Caco-2 (cell line): ENCODE results near the gene TMEM273. TPM values are rescaled to one million over a fixed set of nuclear protein-coding genes. Genes with fewer than 3 reads are reported as not detected.

ENCODE experiments used
- BruUV-seq: library from RNA; stranded (reverse); fragments of 400-500 nt; replicated peaks from 2 replicates; lab custom pipeline; 2021; lab: Mats Ljungman, UMichigan
- CTCF ChIA-PET: fragments of 300-600 bp; sonication (Branson Sonifier 250); formaldehyde crosslinking; loops from one replicate; lab custom pipeline; 2022; ENCODE audit warnings: antibody characterized with exemption; lab: Charles Lee
- POLR2A ChIA-PET: fragments of 300-600 bp; sonication (Branson Sonifier 250); formaldehyde crosslinking; loops from one replicate; lab custom pipeline; 2022; ENCODE audit warnings: antibody characterized with exemption; lab: Charles Lee
- DNase-seq, 2 experiments: peaks; one replicate each; pipeline versions ENCODE4 v3.0.0 to v3.0.0-alpha.2; 2020 to 2022
- H3K27me3 ChIP-seq: replicated peaks from 2 replicates; pipeline ENCODE4 v1.6.0; 2011; ENCODE audit warnings: low read length; ENCODE audit not compliant: control insufficient read depth, insufficient read depth
- H3K36me3 ChIP-seq: 2 replicates; pipeline ENCODE4 v1.5.1; 2011; ENCODE audit warnings: low read length; ENCODE audit not compliant: control insufficient read depth, insufficient read depth
- H3K4me1 ChIP-seq: fragments of 250-450 bp; sonication (Bioruptor Pico); 2 replicates; pipeline ENCODE4 v1.5.1; 2020; ENCODE audit warnings: mild to moderate bottlenecking
- H3K4me3 ChIP-seq: 2 replicates; pipeline ENCODE4 v1.5.1; 2011; ENCODE audit warnings: low read depth, mild to moderate bottlenecking, control low read depth, low read length
- H3K9me3 ChIP-seq: fragments of 250-450 bp; sonication (Bioruptor Pico); 2 replicates; pipeline ENCODE4 v1.5.1; 2020; ENCODE audit warnings: mild to moderate bottlenecking, moderate library complexity
- H3K27ac Mint-ChIP-seq: one replicate; pipeline ENCODE4 v1.8.0; 2022; ENCODE audit warnings: mixed read lengths; ENCODE audit not compliant: unreplicated experiment
- H3K27me3 Mint-ChIP-seq: one replicate; pipeline ENCODE4 v1.8.0; 2022; ENCODE audit warnings: mixed read lengths; ENCODE audit not compliant: insufficient read depth, unreplicated experiment
- H3K36me3 Mint-ChIP-seq: one replicate; pipeline ENCODE4 v1.8.0; 2022; ENCODE audit warnings: mild to moderate bottlenecking, mixed read lengths; ENCODE audit not compliant: insufficient read depth, unreplicated experiment
- H3K4me1 Mint-ChIP-seq: one replicate; pipeline ENCODE4 v1.8.0; 2022; ENCODE audit warnings: low read depth, mixed read lengths; ENCODE audit not compliant: unreplicated experiment
- H3K4me3 Mint-ChIP-seq: one replicate; pipeline ENCODE4 v1.8.0; 2022; ENCODE audit warnings: mild to moderate bottlenecking, moderate library complexity, mixed read lengths; ENCODE audit not compliant: unreplicated experiment
- H3K9me3 Mint-ChIP-seq: one replicate; pipeline ENCODE4 v1.8.0; 2022; ENCODE audit warnings: mixed read lengths; ENCODE audit not compliant: unreplicated experiment
- intact Hi-C: fragments of 100-400 bp; cut with micrococcal nuclease; formaldehyde crosslinking; loops from one replicate; pipeline ENCODE4 v1.10.0; 2022; ENCODE audit not compliant: unreplicated experiment
- total RNA-seq: library from RNA; stranded (reverse); gene quantifications from 2 replicates; pipeline ENCODE4 v1.2.3, GENCODE V29; 2022
- TF ChIP-seq, protein P1 (sequence below), 2 experiments: fragments of 200-600 bp in 1 of 2; IDR thresholded peaks; 1 replicate in 1 of 2; 2 replicates in 1 of 2; pipeline versions ENCODE4 v1.5.1 to v1.8.0; 2011 to 2022; ENCODE audit warnings: antibody characterized with exemption in 1 of 2, control low read depth in 1 of 2, inconsistent platforms in 1 of 2, low read depth in 1 of 2, low read length in 1 of 2, mild to moderate bottlenecking in 1 of 2, moderate library complexity in 1 of 2; ENCODE audit not compliant: insufficient read depth in 1 of 2, severe bottlenecking in 1 of 2, unreplicated experiment in 1 of 2

TMEM273 gene
- total RNA-seq, 1 experiment from 2014 or later = not detected

DNA sequence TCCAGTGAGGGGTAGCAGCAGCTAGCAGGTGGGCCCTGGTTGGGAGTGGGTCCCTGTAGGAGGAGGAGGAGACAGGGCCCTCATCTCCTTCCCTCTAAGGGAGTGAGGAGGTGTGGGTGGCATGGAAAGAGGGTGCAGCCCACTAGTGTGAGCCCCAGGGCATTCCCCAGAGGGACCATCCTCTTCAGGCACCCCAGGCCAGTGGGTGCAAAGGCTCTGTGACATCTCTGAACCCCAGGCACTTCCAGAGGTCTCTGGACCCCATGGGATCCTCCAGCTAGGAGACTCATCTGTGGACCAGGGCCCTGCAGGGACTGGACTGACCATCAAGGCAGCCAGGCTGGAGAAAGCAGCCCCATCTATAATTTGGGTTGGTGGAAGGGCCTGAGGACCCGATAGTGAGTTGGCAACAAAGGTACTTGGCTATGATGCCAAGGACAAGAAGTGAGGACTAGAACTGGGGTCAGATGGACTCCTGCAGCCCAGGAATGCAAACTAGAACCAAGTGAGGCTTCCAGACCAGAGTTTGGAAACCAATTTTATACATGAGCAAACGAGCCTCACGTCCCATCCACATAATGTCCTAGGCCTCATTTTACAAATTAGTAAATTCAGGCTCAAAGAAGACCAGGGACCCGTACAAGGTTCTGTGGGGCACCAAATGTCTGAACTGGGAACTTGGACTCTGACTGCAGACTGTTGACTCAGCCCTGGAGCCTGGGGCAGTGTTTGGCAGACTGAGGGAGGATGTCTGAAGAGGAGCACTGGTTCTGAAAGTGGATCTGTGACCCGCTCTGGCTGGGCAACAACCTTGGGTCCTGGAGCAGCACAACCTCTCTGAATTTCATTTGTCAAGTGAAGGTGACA is 71.4 kb downstream of the TMEM273 start:
- intact Hi-C loops = no loop called here
- Mint-ChIP-seq H3K27ac (no peak overlapping the region), H3K27me3 (peaks cover 6% of the 10 kb centered on the region), H3K36me3 (no peaks in the 10 kb centered on the region), H3K9me3 (no peaks in the 10 kb centered on the region), H3K4me1 (no peaks in the 10 kb centered on the region), H3K4me3 (no peak overlapping the region)
- Histone ChIP-seq H3K9me3 (no peaks in the 10 kb centered on the region), H3K36me3 (no peaks in the 10 kb centered on the region), H3K4me1 (no peaks in the 10 kb centered on the region), H3K27me3 (peaks cover 1% of the 10 kb centered on the region), H3K4me3 (no peak overlapping the region)
- DNase-seq = no peak
- TF ChIP-seq, protein P1, sequence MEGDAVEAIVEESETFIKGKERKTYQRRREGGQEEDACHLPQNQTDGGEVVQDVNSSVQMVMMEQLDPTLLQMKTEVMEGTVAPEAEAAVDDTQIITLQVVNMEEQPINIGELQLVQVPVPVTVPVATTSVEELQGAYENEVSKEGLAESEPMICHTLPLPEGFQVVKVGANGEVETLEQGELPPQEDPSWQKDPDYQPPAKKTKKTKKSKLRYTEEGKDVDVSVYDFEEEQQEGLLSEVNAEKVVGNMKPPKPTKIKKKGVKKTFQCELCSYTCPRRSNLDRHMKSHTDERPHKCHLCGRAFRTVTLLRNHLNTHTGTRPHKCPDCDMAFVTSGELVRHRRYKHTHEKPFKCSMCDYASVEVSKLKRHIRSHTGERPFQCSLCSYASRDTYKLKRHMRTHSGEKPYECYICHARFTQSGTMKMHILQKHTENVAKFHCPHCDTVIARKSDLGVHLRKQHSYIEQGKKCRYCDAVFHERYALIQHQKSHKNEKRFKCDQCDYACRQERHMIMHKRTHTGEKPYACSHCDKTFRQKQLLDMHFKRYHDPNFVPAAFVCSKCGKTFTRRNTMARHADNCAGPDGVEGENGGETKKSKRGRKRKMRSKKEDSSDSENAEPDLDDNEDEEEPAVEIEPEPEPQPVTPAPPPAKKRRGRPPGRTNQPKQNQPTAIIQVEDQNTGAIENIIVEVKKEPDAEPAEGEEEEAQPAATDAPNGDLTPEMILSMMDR (IDR thresholded peaks at IDR 0.05; ENCODE audit: insufficient read depth in 1 of 2, low read depth in 1 of 2, low read length in 1 of 2, severe bottlenecking in 1 of 2, unreplicated experiment in 1 of 2) = no peak
- no TSS peak for BruUV-seq
- CTCF ChIA-PET = no interaction called here
- POLR2A ChIA-PET = no interaction called here

DNA sequence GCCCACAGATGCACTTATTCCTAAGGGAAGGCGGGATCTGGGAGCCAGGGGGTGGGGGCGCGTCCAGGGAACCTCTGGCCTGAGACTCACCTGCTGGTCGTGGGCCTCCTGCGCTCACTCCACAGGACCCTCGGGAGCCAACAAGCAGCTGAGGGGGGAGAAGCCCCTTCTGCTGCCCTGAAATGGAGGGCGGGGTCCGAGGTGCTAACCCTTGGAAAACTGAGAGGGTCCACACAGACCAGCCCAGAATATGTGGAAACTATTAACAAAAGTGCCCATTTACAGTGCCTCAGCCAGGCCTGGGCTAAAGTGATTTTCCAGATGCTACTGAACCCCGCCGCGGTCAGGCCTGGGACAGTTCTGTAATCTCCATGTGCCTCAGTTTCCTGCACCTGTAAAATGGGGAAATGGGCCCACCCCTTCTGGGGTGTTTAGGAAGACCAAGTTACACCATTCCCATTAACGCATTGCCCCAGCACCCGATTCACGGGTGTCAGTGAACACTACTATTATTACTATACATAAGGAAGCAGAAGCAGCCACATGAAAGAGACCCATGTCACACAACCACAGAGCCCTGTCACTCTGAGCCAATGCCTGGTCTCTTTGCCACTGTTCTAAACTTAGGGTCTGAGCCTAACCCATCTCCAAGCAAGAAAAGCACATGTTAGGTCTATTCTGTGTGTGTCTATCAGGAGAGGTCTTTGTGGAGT is 72.2 kb downstream of the TMEM273 start:
- TF ChIP-seq, protein P1 (IDR thresholded peaks at IDR 0.05; ENCODE audit: insufficient read depth in 1 of 2, low read depth in 1 of 2, low read length in 1 of 2, severe bottlenecking in 1 of 2, unreplicated experiment in 1 of 2) = no peak
- Histone ChIP-seq H3K4me3 (no peak overlapping the region), H3K27me3 (peaks cover 1% of the 10 kb centered on the region), H3K4me1 (no peaks in the 10 kb centered on the region), H3K36me3 (no peaks in the 10 kb centered on the region), H3K9me3 (no peaks in the 10 kb centered on the region)
- Mint-ChIP-seq H3K9me3 (no peaks in the 10 kb centered on the region), H3K4me3 (no peak overlapping the region), H3K27ac (no peak overlapping the region), H3K36me3 (no peaks in the 10 kb centered on the region), H3K4me1 (no peaks in the 10 kb centered on the region), H3K27me3 (peaks cover 3% of the 10 kb centered on the region)
- no TSS peak for BruUV-seq
- CTCF ChIA-PET = no interaction called here
- POLR2A ChIA-PET = no interaction called here
- no peak for DNase-seq
- intact Hi-C loops = no loop called here

DNA sequence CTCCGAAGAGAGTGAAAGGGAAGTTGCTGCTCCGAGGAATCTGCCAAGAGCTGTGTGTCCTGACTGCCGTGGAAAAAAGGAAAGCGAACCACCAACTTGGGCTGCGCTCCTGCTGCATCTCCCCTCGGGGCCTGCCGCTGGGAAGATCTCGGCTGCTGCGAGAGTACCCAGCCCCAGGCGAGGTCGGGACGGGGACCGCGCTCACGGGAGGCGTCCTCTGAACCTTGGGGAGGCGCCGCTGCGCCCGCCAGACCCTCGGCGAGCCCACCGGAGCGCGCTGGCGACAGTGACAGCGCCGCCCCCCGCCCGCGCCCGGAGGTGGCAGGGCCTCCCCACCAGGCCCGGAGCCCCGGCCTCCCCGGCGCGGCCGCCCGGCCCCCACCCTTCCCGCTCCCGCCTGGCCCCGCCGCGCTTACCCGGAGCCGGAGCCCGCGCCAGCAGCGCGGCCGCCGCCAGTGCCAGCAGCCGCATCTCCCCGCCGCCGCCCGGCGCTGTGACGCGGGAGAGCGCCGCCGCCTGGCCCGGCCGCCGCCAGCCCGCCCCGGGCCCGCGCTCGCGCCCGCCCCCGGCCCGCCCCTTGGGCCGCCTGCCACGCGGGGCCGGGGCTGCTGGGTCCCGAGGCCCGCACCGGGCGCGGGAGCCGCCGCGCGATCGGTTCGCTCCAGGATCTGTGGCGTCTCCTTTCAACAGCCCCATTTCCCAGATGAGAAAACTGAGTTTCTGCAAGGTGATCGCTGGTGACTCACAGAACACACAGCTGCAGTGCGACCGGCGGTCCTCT is 73.0 kb downstream of the TMEM273 start, which contains the start of gene VSTM4:
TSS of gene VSTM4 (minus strand) at position 508 of the 781 bp plus-strand sequence. CDS start at position 471, 37 bp downstream.
- Histone ChIP-seq H3K4me3 (no peak within 1 kb of the TSS), H3K27me3 (peaks cover 1% of the 10 kb centered on the region), H3K9me3 (no peaks in the 10 kb centered on the region), H3K36me3 (no peaks in the 10 kb centered on the region), H3K4me1 (no peaks in the 10 kb centered on the region)
- Mint-ChIP-seq H3K27ac (no peak within 1 kb of the TSS), H3K9me3 (no peaks in the 10 kb centered on the region), H3K4me3 (no peak within 1 kb of the TSS), H3K27me3 (peaks cover 2% of the 10 kb centered on the region), H3K36me3 (no peaks in the 10 kb centered on the region), H3K4me1 (no peaks in the 10 kb centered on the region)
- TF ChIP-seq, protein P1 (IDR thresholded peaks at IDR 0.05; ENCODE audit: insufficient read depth in 1 of 2, low read depth in 1 of 2, low read length in 1 of 2, severe bottlenecking in 1 of 2, unreplicated experiment in 1 of 2) = no peak
- intact Hi-C loops = no loop called here
- POLR2A ChIA-PET = no interaction called here
- CTCF ChIA-PET = no interaction called here
- BruUV-seq = no TSS peak
- no peak for DNase-seq
